Caco-2 (cell line): ENCODE data around the gene KAT8. TPM values are rescaled to one million over a fixed set of nuclear protein-coding genes. Genes with fewer than 3 reads are reported as not detected.

Source experiments
- BruUV-seq: library from RNA; stranded (reverse); fragments of 400-500 nt; replicated peaks from 2 replicates; lab custom pipeline; 2021; lab: Mats Ljungman, UMichigan
- CTCF ChIA-PET: fragments of 300-600 bp; sonication (Branson Sonifier 250); formaldehyde crosslinking; loops from one replicate; lab custom pipeline; 2022; ENCODE audit warnings: antibody characterized with exemption; lab: Charles Lee
- POLR2A ChIA-PET: fragments of 300-600 bp; sonication (Branson Sonifier 250); formaldehyde crosslinking; loops from one replicate; lab custom pipeline; 2022; ENCODE audit warnings: antibody characterized with exemption; lab: Charles Lee
- DNase-seq, 2 experiments: peaks; one replicate each; pipeline versions ENCODE4 v3.0.0 to v3.0.0-alpha.2; 2020 to 2022
- H3K27me3 ChIP-seq: replicated peaks from 2 replicates; pipeline ENCODE4 v1.6.0; 2011; ENCODE audit warnings: low read length; ENCODE audit not compliant: control insufficient read depth, insufficient read depth
- H3K36me3 ChIP-seq: 2 replicates; pipeline ENCODE4 v1.5.1; 2011; ENCODE audit warnings: low read length; ENCODE audit not compliant: control insufficient read depth, insufficient read depth
- H3K4me1 ChIP-seq: fragments of 250-450 bp; sonication (Bioruptor Pico); 2 replicates; pipeline ENCODE4 v1.5.1; 2020; ENCODE audit warnings: mild to moderate bottlenecking
- H3K4me3 ChIP-seq: 2 replicates; pipeline ENCODE4 v1.5.1; 2011; ENCODE audit warnings: low read depth, mild to moderate bottlenecking, control low read depth, low read length
- H3K9me3 ChIP-seq: fragments of 250-450 bp; sonication (Bioruptor Pico); 2 replicates; pipeline ENCODE4 v1.5.1; 2020; ENCODE audit warnings: mild to moderate bottlenecking, moderate library complexity
- H3K27ac Mint-ChIP-seq: one replicate; pipeline ENCODE4 v1.8.0; 2022; ENCODE audit warnings: mixed read lengths; ENCODE audit not compliant: unreplicated experiment
- H3K27me3 Mint-ChIP-seq: one replicate; pipeline ENCODE4 v1.8.0; 2022; ENCODE audit warnings: mixed read lengths; ENCODE audit not compliant: insufficient read depth, unreplicated experiment
- H3K36me3 Mint-ChIP-seq: one replicate; pipeline ENCODE4 v1.8.0; 2022; ENCODE audit warnings: mild to moderate bottlenecking, mixed read lengths; ENCODE audit not compliant: insufficient read depth, unreplicated experiment
- H3K4me1 Mint-ChIP-seq: one replicate; pipeline ENCODE4 v1.8.0; 2022; ENCODE audit warnings: low read depth, mixed read lengths; ENCODE audit not compliant: unreplicated experiment
- H3K4me3 Mint-ChIP-seq: one replicate; pipeline ENCODE4 v1.8.0; 2022; ENCODE audit warnings: mild to moderate bottlenecking, moderate library complexity, mixed read lengths; ENCODE audit not compliant: unreplicated experiment
- H3K9me3 Mint-ChIP-seq: one replicate; pipeline ENCODE4 v1.8.0; 2022; ENCODE audit warnings: mixed read lengths; ENCODE audit not compliant: unreplicated experiment
- intact Hi-C: fragments of 100-400 bp; cut with micrococcal nuclease; formaldehyde crosslinking; loops from one replicate; pipeline ENCODE4 v1.10.0; 2022; ENCODE audit not compliant: unreplicated experiment
- total RNA-seq: library from RNA; stranded (reverse); gene quantifications from 2 replicates; pipeline ENCODE4 v1.2.3, GENCODE V29; 2022
- TF ChIP-seq, protein P1 (sequence below), 2 experiments: fragments of 200-600 bp in 1 of 2; IDR thresholded peaks; 1 replicate in 1 of 2; 2 replicates in 1 of 2; pipeline versions ENCODE4 v1.5.1 to v1.8.0; 2011 to 2022; ENCODE audit warnings: antibody characterized with exemption in 1 of 2, control low read depth in 1 of 2, inconsistent platforms in 1 of 2, low read depth in 1 of 2, low read length in 1 of 2, mild to moderate bottlenecking in 1 of 2, moderate library complexity in 1 of 2; ENCODE audit not compliant: insufficient read depth in 1 of 2, severe bottlenecking in 1 of 2, unreplicated experiment in 1 of 2

The KAT8 gene
- total RNA-seq, 1 experiment from 2014 or later: 46.2 TPM

DNA sequence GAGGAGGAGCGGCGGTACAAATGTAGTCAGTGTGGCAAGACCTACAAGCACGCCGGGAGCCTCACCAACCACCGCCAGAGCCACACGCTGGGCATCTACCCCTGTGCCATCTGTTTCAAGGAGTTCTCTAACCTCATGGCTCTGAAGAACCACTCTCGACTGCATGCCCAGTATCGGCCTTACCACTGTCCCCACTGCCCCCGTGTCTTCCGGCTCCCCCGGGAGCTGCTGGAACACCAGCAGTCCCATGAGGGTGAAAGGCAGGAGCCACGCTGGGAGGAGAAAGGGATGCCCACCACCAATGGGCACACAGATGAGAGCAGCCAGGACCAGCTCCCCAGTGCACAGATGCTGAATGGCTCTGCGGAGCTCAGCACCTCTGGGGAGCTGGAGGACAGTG, 40.4 kb upstream of the KAT8 start:
- peaks cover 8% of the 10 kb centered on the region for H3K36me3 Mint-ChIP-seq
- TF ChIP-seq, protein P1, sequence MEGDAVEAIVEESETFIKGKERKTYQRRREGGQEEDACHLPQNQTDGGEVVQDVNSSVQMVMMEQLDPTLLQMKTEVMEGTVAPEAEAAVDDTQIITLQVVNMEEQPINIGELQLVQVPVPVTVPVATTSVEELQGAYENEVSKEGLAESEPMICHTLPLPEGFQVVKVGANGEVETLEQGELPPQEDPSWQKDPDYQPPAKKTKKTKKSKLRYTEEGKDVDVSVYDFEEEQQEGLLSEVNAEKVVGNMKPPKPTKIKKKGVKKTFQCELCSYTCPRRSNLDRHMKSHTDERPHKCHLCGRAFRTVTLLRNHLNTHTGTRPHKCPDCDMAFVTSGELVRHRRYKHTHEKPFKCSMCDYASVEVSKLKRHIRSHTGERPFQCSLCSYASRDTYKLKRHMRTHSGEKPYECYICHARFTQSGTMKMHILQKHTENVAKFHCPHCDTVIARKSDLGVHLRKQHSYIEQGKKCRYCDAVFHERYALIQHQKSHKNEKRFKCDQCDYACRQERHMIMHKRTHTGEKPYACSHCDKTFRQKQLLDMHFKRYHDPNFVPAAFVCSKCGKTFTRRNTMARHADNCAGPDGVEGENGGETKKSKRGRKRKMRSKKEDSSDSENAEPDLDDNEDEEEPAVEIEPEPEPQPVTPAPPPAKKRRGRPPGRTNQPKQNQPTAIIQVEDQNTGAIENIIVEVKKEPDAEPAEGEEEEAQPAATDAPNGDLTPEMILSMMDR (IDR thresholded peaks at IDR 0.05; ENCODE audit: insufficient read depth in 1 of 2, low read depth in 1 of 2, low read length in 1 of 2, severe bottlenecking in 1 of 2, unreplicated experiment in 1 of 2): no peak
- H3K4me3 Mint-ChIP-seq: no peak overlapping the region
- Histone ChIP-seq H3K4me1 (peaks cover 4% of the 10 kb centered on the region; the same call in 1 of the 2 replicates), H3K9me3 (no peaks in the 10 kb centered on the region), H3K36me3 (peaks cover 3% of the 10 kb centered on the region), H3K27me3 (no peaks in the 10 kb centered on the region), H3K4me3 (no peak overlapping the region)
- H3K4me1 Mint-ChIP-seq: peaks cover 7% of the 10 kb centered on the region
- intact Hi-C loops: no loop called here
- H3K9me3 Mint-ChIP-seq: no peaks in the 10 kb centered on the region
- no TSS peak for BruUV-seq
- POLR2A ChIA-PET: no interaction called here
- DNase-seq: no peak
- CTCF ChIA-PET: no interaction called here
- H3K27ac Mint-ChIP-seq: no peak overlapping the region
- no peaks in the 10 kb centered on the region for H3K27me3 Mint-ChIP-seq

DNA sequence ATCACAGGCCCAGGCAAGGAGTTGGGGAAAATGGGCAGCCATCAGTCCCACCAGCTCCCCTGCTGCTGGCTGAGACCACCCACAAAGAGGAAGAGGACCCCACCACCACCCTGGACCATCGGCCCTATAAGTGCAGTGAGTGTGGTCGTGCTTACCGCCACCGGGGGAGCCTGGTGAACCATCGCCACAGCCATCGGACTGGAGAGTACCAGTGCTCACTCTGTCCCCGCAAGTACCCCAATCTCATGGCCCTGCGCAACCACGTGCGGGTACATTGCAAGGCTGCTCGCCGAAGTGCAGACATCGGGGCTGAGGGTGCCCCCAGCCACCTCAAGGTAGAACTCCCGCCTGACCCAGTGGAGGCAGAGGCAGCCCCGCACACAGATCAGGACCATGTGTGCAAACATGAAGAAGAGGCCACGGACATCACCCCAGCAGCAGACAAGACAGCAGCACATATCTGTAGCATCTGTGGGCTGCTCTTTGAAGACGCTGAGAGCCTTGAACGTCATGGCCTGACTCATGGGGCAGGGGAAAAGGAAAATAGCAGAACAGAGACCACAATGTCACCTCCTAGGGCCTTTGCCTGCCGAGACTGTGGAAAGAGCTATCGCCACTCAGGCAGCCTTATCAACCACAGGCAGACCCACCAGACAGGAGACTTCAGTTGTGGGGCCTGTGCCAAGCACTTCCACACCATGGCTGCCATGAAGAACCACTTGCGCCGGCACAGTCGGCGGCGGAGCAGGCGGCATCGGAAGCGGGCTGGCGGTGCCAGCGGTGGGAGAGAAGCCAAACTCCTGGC, 39.7 kb upstream of the KAT8 start:
- H3K4me1 Mint-ChIP-seq: peaks cover 7% of the 10 kb centered on the region
- Histone ChIP-seq H3K36me3 (peaks cover 3% of the 10 kb centered on the region), H3K4me1 (no peaks in the 10 kb centered on the region), H3K9me3 (no peaks in the 10 kb centered on the region), H3K4me3 (no peak overlapping the region), H3K27me3 (no peaks in the 10 kb centered on the region)
- H3K4me3 Mint-ChIP-seq: no peak overlapping the region
- TF ChIP-seq, protein P1 (IDR thresholded peaks at IDR 0.05; ENCODE audit: insufficient read depth in 1 of 2, low read depth in 1 of 2, low read length in 1 of 2, severe bottlenecking in 1 of 2, unreplicated experiment in 1 of 2): no peak
- ChIA-PET POLR2A (interaction anchor here (0.7 kb wide), 1 partner anchor 21 kb away, joined by 3 read pairs; no protein-coding TSS in a partner anchor), CTCF (no interaction called here)
- no peak overlapping the region for H3K27ac Mint-ChIP-seq
- DNase-seq: no peak
- H3K27me3 Mint-ChIP-seq: no peaks in the 10 kb centered on the region
- no TSS peak for BruUV-seq
- intact Hi-C loops: no loop called here
- H3K36me3 Mint-ChIP-seq: peaks cover 14% of the 10 kb centered on the region
- no peaks in the 10 kb centered on the region for H3K9me3 Mint-ChIP-seq

DNA sequence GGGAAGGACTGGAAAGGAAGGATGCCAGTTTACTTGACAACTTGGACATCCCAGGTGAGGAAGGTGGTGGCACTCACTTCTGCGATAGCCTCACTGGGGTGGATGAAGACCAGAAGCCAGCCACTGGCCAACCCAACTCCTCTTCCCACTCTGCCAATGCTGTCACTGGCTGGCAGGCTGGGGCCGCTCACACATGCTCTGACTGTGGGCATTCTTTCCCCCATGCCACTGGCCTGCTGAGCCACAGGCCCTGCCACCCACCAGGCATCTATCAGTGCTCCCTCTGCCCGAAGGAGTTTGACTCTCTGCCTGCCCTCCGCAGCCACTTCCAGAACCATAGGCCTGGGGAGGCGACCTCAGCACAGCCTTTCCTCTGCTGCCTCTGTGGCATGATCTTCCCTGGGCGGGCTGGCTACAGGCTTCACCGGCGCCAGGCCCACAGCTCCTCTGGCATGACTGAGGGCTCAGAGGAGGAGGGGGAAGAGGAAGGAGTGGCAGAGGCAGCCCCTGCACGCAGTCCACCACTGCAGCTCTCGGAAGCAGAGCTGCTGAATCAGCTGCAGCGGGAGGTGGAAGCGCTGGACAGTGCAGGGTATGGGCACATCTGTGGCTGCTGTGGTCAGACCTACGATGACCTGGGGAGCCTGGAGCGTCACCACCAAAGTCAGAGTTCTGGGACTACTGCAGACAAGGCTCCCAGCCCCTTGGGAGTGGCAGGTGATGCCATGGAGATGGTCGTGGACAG, 38.7 kb upstream of the KAT8 start:
- Mint-ChIP-seq H3K36me3 (peaks cover 20% of the 10 kb centered on the region), H3K4me1 (peaks cover 7% of the 10 kb centered on the region), H3K27me3 (no peaks in the 10 kb centered on the region), H3K27ac (no peak overlapping the region), H3K4me3 (no peak overlapping the region), H3K9me3 (no peaks in the 10 kb centered on the region)
- POLR2A ChIA-PET: interaction anchor here (0.7 kb wide), 1 partner anchor 22 kb away, joined by 3 read pairs; no protein-coding TSS in a partner anchor
- Histone ChIP-seq H3K4me1 (no peaks in the 10 kb centered on the region), H3K4me3 (no peak overlapping the region), H3K36me3 (peaks cover 3% of the 10 kb centered on the region), H3K27me3 (no peaks in the 10 kb centered on the region), H3K9me3 (no peaks in the 10 kb centered on the region)
- BruUV-seq: no TSS peak
- DNase-seq: no peak
- intact Hi-C loops: no loop called here
- TF ChIP-seq, protein P1 (IDR thresholded peaks at IDR 0.05; ENCODE audit: insufficient read depth in 1 of 2, low read depth in 1 of 2, low read length in 1 of 2, severe bottlenecking in 1 of 2, unreplicated experiment in 1 of 2): no peak
- CTCF ChIA-PET: no interaction called here
